GM18526 (cell line): ENCODE data around the gene SF1.

Experiments
- POLR2A ChIP-seq: IDR thresholded peaks from 3 replicates; pipeline ENCODE4 v1.6.1; 2011; ENCODE audit not compliant: insufficient read length; ENCODE audit errors: extremely low read depth

The SF1 gene

DNA sequence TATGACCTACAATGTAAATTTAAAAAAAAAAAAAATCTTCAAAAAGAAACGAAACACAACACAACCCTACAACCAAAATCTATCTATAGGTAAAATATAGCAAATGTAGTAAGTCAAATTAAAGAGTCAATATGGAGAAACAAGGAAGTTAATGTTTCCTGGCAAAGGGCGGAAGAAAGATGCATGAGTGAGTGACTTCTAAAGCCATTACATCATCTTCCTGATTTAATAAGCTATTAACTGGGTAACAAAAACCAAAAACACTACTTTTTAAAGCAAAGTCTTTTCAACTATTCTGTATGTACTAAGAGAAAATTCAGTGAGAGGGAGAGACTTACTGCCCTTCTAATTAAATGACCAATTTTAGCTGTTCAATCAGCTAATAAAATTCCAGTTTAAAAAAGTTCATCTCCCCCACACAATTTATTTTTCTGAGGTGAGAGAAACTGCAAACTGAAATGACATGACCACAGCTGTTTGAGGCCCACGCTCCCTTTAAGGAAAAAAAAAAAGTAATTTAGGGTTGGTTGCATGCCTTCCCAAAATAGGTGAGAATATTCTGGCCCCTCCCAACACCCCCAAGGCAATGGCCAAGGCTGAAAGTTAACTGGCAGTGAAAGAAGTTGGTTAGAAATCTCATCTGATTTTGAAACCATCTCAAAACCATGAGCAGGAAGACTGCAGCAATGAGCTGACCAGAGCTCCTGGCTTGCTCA lies 5.9 kb downstream of the SF1 start:
- no peak for TF ChIP-seq POLR2A

DNA sequence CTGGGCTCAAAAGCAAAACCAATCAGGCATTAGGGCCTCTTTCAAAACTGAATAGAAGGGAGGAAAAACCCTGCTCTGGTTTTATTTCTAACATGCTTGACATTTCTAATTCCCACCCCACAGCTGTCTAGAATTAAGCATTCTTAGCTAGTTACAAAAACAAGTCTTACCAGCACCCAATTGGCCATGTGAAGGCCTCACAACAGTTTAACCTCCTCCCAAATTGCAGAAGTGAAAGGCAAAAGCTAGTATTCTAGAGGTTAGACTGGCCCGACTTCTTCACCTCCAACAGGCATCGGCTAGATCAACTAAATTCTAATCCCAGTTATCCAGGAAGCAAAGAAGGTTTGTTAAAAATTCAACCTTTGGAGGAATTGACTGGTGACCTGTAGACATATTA lies 6.5 kb downstream of the SF1 start:
- no peak for TF ChIP-seq POLR2A

DNA sequence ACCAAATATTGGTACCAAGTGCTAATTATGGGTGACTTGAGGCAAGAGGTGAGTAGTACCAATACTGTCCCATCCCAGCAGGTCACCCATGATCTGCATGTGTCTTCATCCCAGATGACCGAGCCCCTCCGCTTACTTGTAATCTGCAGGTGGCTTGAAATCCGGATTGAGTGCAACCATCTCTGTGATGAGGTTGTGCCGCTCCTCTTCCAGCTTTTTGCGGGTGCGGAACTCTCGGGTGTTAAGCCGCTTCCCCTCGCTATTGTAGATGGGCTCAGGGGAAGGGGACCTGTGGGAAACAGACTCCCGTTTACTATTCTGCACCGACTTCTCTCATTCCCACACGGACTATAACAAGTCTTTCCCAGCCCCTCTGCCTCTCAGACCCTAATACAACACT lies 8.2 kb downstream of the SF1 start:
- TF ChIP-seq POLR2A = no peak

DNA sequence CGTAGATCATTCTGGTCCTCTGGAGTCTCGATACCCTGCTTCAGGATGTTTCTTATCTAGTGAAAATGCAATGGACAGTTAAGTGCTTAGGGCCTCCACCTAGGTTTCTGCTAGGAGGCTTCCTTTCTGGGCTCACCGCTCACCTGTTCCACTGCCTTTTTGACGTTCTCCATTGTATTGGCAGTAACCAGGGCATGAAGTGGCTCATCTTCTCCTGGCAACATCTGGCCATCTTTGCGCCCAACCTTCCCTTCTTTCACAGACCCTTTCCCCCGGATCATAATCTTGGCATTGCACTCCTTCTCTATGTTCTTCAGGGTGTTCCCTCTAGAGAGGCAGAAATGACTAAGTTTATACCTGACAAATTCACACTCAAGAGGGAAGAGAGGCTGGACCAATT lies 9.1 kb downstream of the SF1 start:
- no peak for TF ChIP-seq POLR2A

DNA sequence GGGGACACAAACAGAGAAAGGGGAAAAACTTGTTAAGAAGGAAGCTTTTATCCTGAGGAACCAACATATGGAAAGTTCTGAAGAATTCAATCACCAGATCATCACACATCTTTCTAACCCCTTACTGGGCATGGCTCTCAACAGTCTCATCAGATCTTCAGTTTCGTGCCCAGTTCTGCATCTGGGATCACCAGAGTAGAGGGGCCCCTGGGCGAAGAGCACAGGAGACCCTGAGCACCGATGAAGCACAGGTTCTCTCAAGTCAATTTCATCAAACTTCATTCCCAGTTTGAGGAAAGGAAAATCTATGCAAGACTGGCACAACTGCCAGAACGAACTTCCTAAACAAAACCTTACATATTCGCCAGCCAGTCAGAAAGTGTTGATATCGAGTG lies 10.0 kb downstream of the SF1 start:
- no peak for TF ChIP-seq POLR2A

DNA sequence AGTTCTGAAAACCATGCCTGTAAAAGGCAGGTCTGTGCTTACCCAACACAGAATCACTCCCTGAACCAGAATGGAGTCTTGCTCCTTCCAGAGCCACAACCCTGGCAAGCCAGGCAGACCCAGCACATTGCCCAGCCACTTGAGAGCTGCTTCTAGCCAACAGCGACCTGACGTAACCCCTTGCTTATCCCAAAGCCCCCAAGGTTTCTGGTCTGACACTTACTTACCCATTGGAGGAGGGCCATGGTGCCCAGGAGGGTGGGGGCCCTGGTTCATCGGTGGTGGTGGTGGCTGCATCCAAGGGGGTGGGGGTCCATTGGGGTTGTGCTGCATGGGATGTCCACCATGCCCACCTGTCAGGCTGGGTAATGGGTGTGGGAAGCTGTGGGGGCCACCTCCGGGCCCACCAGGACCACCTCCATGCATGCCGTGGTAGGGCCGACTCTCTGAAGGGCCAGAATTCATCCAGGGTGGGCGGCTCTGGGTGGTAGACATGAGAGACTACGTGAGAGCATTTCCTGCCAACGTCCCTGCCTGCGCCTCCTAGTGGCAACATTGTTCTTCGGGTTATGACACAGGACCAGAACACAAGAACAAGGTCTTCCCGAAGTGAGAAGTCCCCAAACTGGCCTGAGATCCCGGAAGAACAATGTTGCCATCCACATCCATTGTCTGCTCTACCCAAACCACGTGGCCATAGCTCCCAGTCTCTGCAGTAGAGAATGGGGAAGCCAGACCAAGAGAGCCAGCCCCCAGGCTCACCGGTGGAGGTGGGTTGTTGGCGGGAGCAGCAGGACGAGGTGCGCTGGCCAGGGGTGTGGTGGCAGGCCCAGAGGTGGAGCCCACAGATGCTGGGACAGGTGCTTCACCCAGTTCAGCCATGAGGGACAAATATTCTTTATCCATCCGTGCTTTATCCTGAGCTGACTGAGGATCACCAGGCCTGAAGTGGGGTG lies 10.7 kb downstream of the SF1 start:
- no peak for TF ChIP-seq POLR2A

DNA sequence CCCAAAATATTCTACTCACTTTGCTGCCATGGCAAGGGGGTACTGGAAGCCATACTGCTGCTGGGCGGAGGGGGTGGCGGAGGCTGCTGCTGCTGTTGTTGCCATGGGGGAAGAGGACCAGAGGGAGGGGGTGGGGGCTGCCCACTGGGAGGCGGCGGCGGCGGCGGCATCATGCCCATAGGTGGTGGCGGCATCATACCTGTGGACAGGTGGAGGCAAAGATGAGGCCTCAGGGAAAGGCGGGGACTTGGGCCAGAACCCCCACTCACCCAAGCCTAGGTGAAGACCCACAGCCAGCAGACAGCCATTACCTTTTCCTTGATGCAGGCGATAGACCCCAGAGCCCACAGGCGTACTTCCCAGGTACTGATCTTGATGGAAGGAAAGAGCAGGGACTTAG lies 11.5 kb downstream of the SF1 start:
- no peak for TF ChIP-seq POLR2A

DNA sequence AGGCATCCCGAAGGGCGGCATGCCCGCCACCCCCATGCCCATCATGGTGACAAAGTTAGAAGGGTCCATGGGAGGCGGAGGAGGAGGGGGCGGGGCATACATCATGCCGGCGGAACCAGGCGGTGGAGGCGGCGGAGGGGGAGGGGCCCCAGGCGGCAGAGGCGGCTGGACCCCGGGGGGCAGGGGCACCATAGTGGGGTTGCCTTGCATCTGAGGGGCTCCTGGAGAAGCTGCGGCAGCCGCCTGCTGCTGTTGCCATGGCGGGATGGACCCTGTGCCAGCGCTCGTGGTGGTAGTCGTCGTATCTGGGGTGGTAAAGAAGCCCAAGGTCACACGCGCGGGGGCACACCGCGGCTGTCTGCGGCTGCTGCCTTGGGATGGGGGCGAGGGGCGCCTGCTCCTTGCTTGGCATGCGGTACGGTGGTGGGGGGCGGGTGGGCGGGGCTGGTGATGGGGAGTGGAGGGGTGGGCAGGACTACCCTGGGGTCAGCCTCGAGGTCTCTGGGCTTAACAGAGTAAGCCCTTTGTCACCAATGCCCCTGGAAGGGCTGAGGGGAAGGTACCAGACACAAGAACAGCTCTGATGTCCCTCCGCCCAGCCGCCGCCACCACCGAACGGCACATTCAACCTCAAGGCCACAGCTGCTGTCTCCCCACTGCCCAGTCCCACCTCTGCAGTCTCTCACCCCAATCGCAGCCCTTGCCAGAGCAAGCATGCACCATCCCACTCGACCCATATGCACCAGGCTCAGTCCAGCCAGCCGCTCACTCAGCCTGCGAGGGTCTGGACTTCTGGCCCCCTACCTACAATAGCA lies 12.3 kb downstream of the SF1 start:
- TF ChIP-seq POLR2A = no peak

DNA sequence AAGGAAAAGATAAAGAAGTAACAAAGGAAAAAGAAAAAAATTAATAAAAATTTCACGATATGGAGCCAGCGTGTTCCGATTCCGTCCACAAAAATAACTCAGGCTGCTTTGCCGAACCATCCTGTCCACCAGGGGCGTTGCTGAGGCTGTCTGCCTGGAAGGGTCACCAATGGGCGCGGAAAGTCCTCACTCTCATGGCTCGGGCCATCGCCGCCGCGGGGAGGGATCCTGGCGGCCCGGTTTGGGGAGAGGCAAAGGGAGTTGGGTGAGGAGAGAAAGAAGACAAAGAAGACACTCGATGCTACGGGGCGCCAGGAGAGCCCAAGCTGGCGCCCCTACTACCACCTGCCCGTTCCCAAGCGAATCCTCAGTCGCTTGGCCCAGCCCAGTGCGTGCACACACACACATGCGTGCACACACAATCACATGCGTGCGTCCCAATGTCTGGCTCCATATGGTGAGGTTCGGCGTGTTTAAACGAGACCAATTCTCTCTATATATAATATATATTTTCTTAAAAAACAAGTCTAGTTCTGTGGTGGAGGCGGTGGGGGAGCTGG lies 13.0 kb downstream of the SF1 start:
- no peak for TF ChIP-seq POLR2A

DNA sequence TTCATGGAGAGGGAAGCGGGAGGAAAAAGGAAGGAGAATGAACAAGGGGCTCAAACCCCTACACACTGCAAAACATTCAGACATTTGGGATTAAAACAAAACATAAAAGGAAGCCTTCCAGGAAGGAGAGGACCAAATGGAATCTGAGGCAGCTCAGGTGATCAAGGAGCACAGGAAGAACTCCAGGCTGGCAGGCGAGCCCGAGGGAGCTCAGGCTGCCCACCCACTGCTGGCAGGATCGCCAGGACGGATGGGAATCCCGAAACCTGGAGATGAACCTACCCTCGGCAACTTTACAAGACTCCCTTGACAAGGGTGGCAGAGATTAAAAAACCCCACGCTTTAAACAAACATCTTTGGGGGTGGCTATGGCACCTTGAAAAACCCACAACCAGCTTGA lies 13.6 kb downstream of the SF1 start:
- no peak for TF ChIP-seq POLR2A

DNA sequence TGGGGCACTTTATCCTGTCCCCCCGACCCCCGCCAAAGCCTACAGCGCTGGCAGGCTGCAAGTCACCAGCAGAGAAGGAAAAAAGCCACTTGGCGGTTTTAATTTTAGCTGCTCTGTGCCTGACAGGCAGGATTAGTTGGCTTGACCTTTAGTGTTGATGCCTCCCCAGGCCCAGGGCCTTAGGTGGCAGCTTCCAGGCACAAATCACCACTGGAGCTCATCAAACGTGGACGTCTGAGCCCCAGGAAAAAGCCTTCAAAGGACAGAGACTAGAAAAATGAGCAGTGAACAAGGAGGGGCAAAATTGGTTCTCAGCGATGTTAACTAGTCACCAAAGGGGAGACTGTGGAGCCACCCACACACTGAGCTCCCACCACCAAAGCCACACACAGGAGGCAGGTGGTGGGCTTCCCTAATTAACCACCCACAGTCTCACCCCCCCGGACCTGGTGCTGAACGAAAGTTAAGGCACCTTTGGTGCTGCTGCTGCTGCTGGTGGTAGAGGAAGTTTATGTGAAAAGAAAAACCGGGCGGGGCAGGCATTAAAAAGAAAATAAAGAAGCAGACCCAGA lies 14.2 kb downstream of the SF1 start:
- TF ChIP-seq POLR2A = no peak

DNA sequence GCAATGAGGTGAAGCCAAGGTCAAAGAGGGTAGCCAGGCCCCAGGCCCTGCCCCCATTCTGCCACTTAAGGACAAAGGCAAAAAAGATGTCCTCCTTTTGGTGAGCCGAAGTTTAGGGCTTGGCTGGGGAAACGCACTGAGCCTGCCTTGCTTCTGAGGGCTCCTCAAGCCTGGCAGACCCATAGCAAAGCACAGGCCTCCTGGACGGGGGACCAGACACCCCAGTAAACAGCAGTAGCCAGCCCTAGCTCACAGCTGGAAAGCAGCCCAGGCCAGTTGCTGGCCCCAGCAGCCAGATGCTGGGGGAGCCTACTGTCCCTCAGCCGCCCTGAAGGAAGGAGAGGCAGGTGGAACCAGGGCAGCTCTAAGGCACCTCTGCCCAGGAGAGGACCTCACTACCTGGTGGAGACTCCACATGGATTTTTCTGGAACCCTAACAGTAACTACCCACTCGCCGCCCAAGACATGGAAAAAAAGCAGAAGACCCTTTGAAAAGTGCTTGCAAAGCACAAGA lies 14.8 kb downstream of the SF1 start:
- peak; percentile 24 for TF ChIP-seq POLR2A

DNA sequence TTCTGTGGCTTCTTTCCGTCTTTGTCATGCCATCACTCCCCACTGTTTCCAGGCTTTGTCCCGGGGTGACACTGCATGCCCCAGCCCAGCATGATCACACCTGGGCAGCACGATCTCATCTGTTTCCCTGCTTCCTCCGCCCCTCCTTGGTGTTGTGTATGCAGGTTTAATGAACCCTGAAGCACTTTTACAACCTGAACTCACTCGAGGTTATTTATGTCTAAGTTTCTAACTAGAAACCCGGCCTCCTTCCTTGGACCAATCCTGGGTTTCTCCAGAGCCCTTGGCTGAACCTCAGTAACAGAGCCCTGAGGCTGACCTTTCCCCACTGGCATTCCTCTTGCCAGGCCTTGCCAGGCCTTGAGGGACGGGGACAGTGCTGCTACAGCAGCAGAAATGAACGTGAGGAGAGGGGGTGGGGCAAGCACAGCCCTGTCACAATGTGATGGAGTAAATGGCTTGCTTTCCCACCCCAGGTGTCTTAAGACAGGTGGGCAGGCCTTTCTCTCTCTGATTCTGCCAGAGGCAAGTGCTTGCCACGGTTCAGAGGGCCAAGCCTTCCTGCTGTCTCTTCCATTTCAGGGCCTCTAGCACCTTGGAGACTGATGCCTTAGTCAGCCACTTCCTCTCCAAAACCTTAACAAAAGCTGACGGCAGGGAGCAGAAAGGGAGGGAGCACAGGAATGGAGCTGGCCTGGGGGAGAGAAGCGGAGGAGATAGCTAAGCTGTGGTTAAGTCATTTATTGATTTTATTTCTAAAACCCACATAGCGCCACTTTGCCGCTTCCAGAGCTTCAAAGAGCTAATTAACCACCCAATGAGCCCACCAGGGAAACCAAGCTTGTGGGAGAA lies 15.4 kb downstream of the SF1 start:
- no peak for TF ChIP-seq POLR2A

DNA sequence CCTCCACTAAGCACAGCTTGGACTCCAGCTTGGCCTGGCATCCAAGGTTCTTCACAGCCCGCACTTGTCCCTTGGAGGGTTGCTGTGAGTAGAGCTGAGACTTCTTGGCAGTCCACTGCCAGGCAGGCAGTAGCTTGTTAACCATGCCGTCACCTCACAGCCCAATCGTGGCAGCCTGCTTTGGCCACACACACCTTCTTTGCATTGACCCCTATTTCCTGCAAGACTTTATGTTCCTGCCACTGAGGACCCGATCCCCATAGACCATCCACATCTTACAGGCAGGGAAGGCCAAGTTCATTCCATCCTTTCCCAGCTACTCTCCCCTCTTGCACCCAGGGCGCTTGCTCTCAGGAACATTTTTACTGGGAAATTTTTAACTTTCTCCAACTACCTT lies 16.1 kb downstream of the SF1 start:
- TF ChIP-seq POLR2A = peak; percentile 20

DNA sequence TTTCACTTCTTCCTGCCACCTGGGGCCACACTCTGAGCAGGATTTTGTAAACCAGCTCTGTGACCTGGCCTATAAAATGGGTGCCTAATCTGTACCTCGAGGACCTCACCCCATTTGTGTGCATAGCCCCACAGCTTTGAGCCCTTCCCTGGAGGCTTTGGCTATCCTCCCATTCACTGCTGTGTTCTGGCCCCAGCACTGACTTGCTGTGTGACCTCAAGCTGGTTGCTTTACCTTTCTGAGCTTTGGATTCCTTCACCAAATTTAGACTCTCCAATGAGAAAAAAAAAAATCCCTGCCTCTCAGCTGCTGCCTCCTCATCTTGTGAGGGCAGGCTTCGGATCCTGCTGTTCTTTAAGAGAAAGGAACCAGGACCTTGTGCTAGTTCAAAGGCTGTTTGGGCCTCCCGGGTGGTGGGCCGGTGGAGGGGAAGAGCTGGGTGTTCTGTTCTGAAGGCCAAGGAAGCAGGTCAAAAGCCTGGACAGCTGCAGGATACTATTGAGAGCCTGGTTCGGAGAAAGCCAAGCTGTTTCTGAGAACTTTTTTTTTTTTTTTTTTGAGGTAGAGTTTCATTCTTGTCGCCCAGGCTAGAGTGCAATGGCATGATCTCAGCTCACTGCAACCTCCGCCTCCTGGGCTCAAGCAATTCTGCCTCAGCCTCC lies 17.5 kb downstream of the SF1 start:
- TF ChIP-seq POLR2A = no peak
